IMR-90 (cell line): ENCODE data around the gene GCNT3. TPM values are rescaled to one million over a fixed set of nuclear protein-coding genes. Genes with fewer than 3 reads are reported as not detected.
A peak's percentile ranks its signal among the peaks of the same experiment; 100 is the strongest.

Experiments
- ATAC-seq: fragments of 200-7000 bp; cut with Tn5 transposase; 2 replicates; pipeline ENCODE4 v1.9.1; 2020; ENCODE audit warnings: low read depth, mild to moderate bottlenecking, moderate library complexity
- BruUV-seq: library from RNA; stranded (reverse); fragments of 400-500 nt; replicated peaks from 2 replicates; lab custom pipeline; 2021; lab: Mats Ljungman, UMichigan
- CTCF ChIA-PET: fragments of 300-600 bp; formaldehyde crosslinking; extraction: SDS; loops from one replicate; lab custom pipeline; 2021; ENCODE audit warnings: antibody characterized with exemption; lab: Yijun Ruan, JAX
- POLR2A ChIA-PET: fragments of 300-600 bp; sonication (Branson Sonifier 250); formaldehyde crosslinking; loops from one replicate; lab custom pipeline; 2022; ENCODE audit warnings: antibody characterized with exemption; ENCODE audit not compliant: unreplicated experiment; lab: Charles Lee
- DNase-seq: peaks from one replicate; pipeline ENCODE4 v3.0.0; 2013
- H2AFZ ChIP-seq: replicated peaks from 2 replicates; pipeline ENCODE3; 2013; ENCODE audit warnings: low read length, mild to moderate bottlenecking; ENCODE audit not compliant: poor library complexity
- H2AK5ac ChIP-seq: 2 replicates; pipeline ENCODE4 v1.6.1; 2013; ENCODE audit warnings: low read depth, low read length, inconsistent platforms
- H2AK9ac ChIP-seq: replicated peaks from 2 replicates; pipeline ENCODE3; 2013; ENCODE audit warnings: mild to moderate bottlenecking, low read depth, low read length, moderate library complexity; ENCODE audit not compliant: poor library complexity
- H2BK120ac ChIP-seq: 2 replicates; pipeline ENCODE4 v1.6.1; 2013; ENCODE audit warnings: low read depth, low read length, inconsistent platforms
- H2BK15ac ChIP-seq: 3 replicates; pipeline ENCODE4 v1.6.1; 2013; ENCODE audit warnings: low read depth, low read length, inconsistent platforms
- H2BK20ac ChIP-seq: 2 replicates; pipeline ENCODE4 v1.6.1; 2013; ENCODE audit warnings: low read depth, mild to moderate bottlenecking, inconsistent platforms, low read length, moderate library complexity
- H2BK5ac ChIP-seq: 2 replicates; pipeline ENCODE4 v1.6.1; 2013; ENCODE audit warnings: mild to moderate bottlenecking, low read depth, low read length, inconsistent platforms; ENCODE audit not compliant: poor library complexity, severe bottlenecking
- H3K14ac ChIP-seq: replicated peaks from 2 replicates; pipeline ENCODE4 v1.6.1; 2013; ENCODE audit warnings: low read depth, low read length, inconsistent platforms
- H3K18ac ChIP-seq: 2 replicates; pipeline ENCODE4 v1.6.1; 2013; ENCODE audit warnings: low read depth, low read length, control low read depth
- H3K23ac ChIP-seq: 2 replicates; pipeline ENCODE4 v1.6.1; 2013; ENCODE audit warnings: low read depth, low read length, inconsistent platforms
- H3K27ac ChIP-seq: 2 replicates; pipeline ENCODE4 v1.5.1; 2013; ENCODE audit warnings: mild to moderate bottlenecking, control low read depth, low read length; ENCODE audit not compliant: insufficient read depth
- H3K27me3 ChIP-seq: 2 replicates; pipeline ENCODE4 v1.6.1; 2013; ENCODE audit warnings: low read length; ENCODE audit not compliant: control insufficient read depth, insufficient read depth
- H3K36me3 ChIP-seq: 2 replicates; pipeline ENCODE4 v1.6.1; 2013; ENCODE audit warnings: low read length, mixed read lengths; ENCODE audit not compliant: control insufficient read depth, insufficient read depth
- H3K4ac ChIP-seq: 2 replicates; pipeline ENCODE4 v1.6.1; 2013; ENCODE audit warnings: low read depth, low read length, inconsistent platforms
- H3K4me1 ChIP-seq: 2 replicates; pipeline ENCODE4 v1.6.1; 2013; ENCODE audit warnings: low read length, mixed read lengths; ENCODE audit not compliant: control insufficient read depth, insufficient read depth
- H3K4me2 ChIP-seq: 2 replicates; pipeline ENCODE4 v1.6.1; 2013; ENCODE audit warnings: low read depth, mild to moderate bottlenecking, control low read depth, low read length, moderate library complexity
- H3K4me3 ChIP-seq: 2 replicates; pipeline ENCODE4 v1.5.1; 2013; ENCODE audit warnings: low read depth, mild to moderate bottlenecking, control low read depth, low read length, moderate library complexity; ENCODE audit not compliant: insufficient read depth
- H3K56ac ChIP-seq: 2 replicates; pipeline ENCODE4 v1.6.1; 2013; ENCODE audit warnings: low read length, inconsistent platforms; ENCODE audit not compliant: insufficient read depth; ENCODE audit errors: extremely low read depth
- H3K79me1 ChIP-seq, 2 experiments: 2 replicates each; pipeline ENCODE4 v1.6.1; 2013; ENCODE audit warnings: low read length in 2 of 2, inconsistent platforms in 1 of 2, low read depth in 1 of 2
- H3K9ac ChIP-seq: 2 replicates; pipeline ENCODE4 v1.6.1; 2013; ENCODE audit warnings: low read depth, low read length, control low read depth
- H3K9me1 ChIP-seq: 2 replicates; pipeline ENCODE4 v1.6.1; 2013; ENCODE audit warnings: low read length, inconsistent platforms; ENCODE audit not compliant: insufficient read depth
- H3K9me3 ChIP-seq: 2 replicates; pipeline ENCODE4 v1.6.1; 2013; ENCODE audit warnings: low read length; ENCODE audit not compliant: control insufficient read depth, insufficient read depth
- H4K20me1 ChIP-seq: 2 replicates; pipeline ENCODE4 v1.6.1; 2013; ENCODE audit warnings: low read length, inconsistent platforms; ENCODE audit not compliant: insufficient read depth
- H4K5ac ChIP-seq: 2 replicates; pipeline ENCODE4 v1.6.1; 2013; ENCODE audit warnings: mild to moderate bottlenecking, low read depth, low read length, control low read depth
- H4K8ac ChIP-seq, 2 experiments: 2 replicates each; pipeline ENCODE4 v1.6.1; 2013; ENCODE audit warnings: low read depth in 2 of 2, low read length in 2 of 2, control low read depth in 1 of 2, inconsistent platforms in 1 of 2
- H4K91ac ChIP-seq: 2 replicates; pipeline ENCODE4 v1.6.1; 2013; ENCODE audit warnings: low read depth, low read length, inconsistent platforms; ENCODE audit not compliant: insufficient read depth
- BHLHE40 ChIP-seq: fragments of 150-350 bp; IDR thresholded peaks from 2 replicates; pipeline ENCODE4 v1.6.1; 2016; ENCODE audit warnings: mild to moderate bottlenecking, low read depth, low read length
- CEBPB ChIP-seq: IDR thresholded peaks from 2 replicates; pipeline ENCODE4 v1.6.1; 2012; ENCODE audit warnings: low read depth, low read length, improper control_type of control experiment
- FOS ChIP-seq: fragments of 150-350 bp; IDR thresholded peaks from 2 replicates; pipeline ENCODE4 v1.6.1; 2016; ENCODE audit warnings: low read depth, low read length
- MAFK ChIP-seq: IDR thresholded peaks from 2 replicates; pipeline ENCODE4 v1.6.1; 2012; ENCODE audit warnings: low read depth, low read length, improper control_type of control experiment
- MXI1 ChIP-seq: IDR thresholded peaks from 2 replicates; pipeline ENCODE4 v1.6.1; 2012; ENCODE audit warnings: low read depth, mild to moderate bottlenecking, low read length, moderate library complexity, borderline replicate concordance
- NFE2L2 ChIP-seq: fragments of 150-350 bp; IDR thresholded peaks from 2 replicates; pipeline ENCODE4 v1.6.1; 2016; ENCODE audit warnings: low read depth, mild to moderate bottlenecking, low read length
- POLR2A ChIP-seq: IDR thresholded peaks from 2 replicates; pipeline ENCODE4 v1.6.1; 2012; ENCODE audit warnings: mild to moderate bottlenecking, low read depth, low read length
- RAD21 ChIP-seq: IDR thresholded peaks from 2 replicates; pipeline ENCODE4 v1.6.1; 2012; ENCODE audit warnings: low read length, improper control_type of control experiment
- RCOR1 ChIP-seq: IDR thresholded peaks from 2 replicates; pipeline ENCODE4 v1.6.1; 2012; ENCODE audit warnings: mild to moderate bottlenecking, low read length, improper control_type of control experiment; ENCODE audit not compliant: insufficient replicate concordance
- RFX5 ChIP-seq: IDR thresholded peaks from 2 replicates; pipeline ENCODE4 v1.8.0; 2012; ENCODE audit warnings: low read depth, mild to moderate bottlenecking, low read length, moderate library complexity
- SMC3 ChIP-seq: fragments of 150-350 bp; IDR thresholded peaks from 2 replicates; pipeline ENCODE4 v1.6.1; 2016; ENCODE audit warnings: low read depth, mild to moderate bottlenecking, antibody characterized with exemption, low read length, moderate library complexity
- WGBS, 2 experiments: methylation state at CpG; one replicate each; pipeline versions ENCODE4 v1.1.5 to v1.1.7; 2013; ENCODE audit warnings: missing lambda C conversion rate in 2 of 2; ENCODE audit not compliant: insufficient read length in 1 of 2; ENCODE audit errors: extremely low coverage in 2 of 2; 5-methylcytosine and 5-hydroxymethylcytosine counted together
- dilution Hi-C: fragments of 300-500 bp; cut with HindIII; formaldehyde crosslinking; loops from one replicate; pipeline ENCODE4 v1.14.3; 2018; ENCODE audit warnings: low sequenced_read_pairs; ENCODE audit not compliant: unreplicated experiment
- in situ Hi-C: fragments of 300-500 bp; cut with MboI; formaldehyde crosslinking; loops from 3 replicates; pipeline ENCODE4 v1.14.3; 2019; ENCODE audit warnings: low sequenced_read_pairs, inconsistent platforms, mixed read lengths
- intact Hi-C: fragments of 100-400 bp; cut with micrococcal nuclease; formaldehyde crosslinking; loops from 2 replicates; pipeline ENCODE4 v1.10.0; 2022
- polyA plus RNA-seq, 3 experiments: library from polyadenylated mRNA; depleted of rRNA; stranded (reverse); fragments of >200 nt; gene quantifications; 2 replicates each; pipeline ENCODE4 v1.2.3, GENCODE V29; 2012; ENCODE audit warnings: low replicate concordance in 1 of 3
- total RNA-seq: library from RNA; depleted of rRNA; stranded (reverse); fragments of >200 nt; gene quantifications from 2 replicates; pipeline ENCODE4 v1.2.3, GENCODE V29; 2012
- TF ChIP-seq, protein P1 (sequence below): fragments of 150-350 bp; IDR thresholded peaks from 2 replicates; pipeline ENCODE4 v1.6.1; 2017; ENCODE audit warnings: mild to moderate bottlenecking, antibody characterized with exemption, low read length, low read depth
- TF ChIP-seq, protein P2 (sequence below): fragments of 150-350 bp; IDR thresholded peaks from 2 replicates; pipeline ENCODE4 v1.6.1; 2016; ENCODE audit warnings: low read depth, mild to moderate bottlenecking, low read length, moderate library complexity, borderline replicate concordance
- TF ChIP-seq, protein P3 (sequence below): conservative IDR thresholded peaks from 2 replicates; pipeline ENCODE4 v1.5.1; 2012; ENCODE audit warnings: mild to moderate bottlenecking, low read depth, low read length, improper control_type of control experiment

The GCNT3 gene
- total and polyA plus RNA-seq, 2 of the 4 experiments (the other 2 are of a cell fraction): not detected

DNA sequence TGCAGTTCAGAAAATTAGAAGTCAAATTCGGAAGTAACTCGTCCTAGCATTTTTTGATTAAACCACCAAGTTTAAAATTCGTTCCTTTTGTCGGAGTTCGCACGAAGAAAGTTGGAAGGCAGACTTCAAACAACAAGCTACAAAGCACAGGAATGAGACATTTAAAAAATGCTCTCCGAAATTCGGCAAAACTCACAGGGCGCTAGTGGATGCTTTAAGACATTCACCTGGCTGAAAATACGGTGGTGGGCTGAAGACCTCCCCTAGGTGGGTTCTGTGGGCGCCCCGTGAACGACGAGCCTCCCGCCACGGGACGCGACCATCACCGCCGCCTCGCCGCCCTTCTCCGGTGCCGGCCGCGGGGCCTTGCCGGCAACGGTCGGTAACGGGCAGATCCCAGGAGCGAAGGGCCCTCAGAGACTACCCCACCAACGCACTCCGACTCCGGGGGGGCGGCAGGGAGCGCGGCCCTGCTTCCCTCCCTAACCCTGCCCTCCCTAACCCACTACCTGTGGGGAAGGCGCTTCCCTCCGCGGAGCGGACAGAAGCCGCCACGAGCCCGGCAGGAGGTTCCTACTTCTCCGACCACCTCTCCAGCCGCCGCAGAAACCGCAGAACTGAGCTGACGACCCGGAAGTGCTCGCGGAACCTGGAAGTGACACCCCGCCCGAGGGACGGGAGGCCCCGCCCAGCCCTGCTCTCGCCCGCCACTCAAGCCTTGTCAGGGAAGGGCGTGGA lies 45.5 kb downstream of the GCNT3 start, which contains the start of gene GTF2A2:
Gene GTF2A2, minus strand, starts transcription at position 619 of the 738 bp plus-strand sequence. CDS start 5,238 bp downstream, outside the sequence.
- no TSS peak for BruUV-seq
- intact Hi-C loops: no loop called here
- TF ChIP-seq MAFK (no peak), CEBPB (no peak), MXI1 (no peak; the same call in 1 of the 2 replicates), BHLHE40 (no peak), RFX5 (no peak), FOS (no peak), NFE2L2 (no peak), RAD21 (no peak), POLR2A (peak; percentile 88), SMC3 (no peak), RCOR1 (no peak)
- TF ChIP-seq, protein P1, sequence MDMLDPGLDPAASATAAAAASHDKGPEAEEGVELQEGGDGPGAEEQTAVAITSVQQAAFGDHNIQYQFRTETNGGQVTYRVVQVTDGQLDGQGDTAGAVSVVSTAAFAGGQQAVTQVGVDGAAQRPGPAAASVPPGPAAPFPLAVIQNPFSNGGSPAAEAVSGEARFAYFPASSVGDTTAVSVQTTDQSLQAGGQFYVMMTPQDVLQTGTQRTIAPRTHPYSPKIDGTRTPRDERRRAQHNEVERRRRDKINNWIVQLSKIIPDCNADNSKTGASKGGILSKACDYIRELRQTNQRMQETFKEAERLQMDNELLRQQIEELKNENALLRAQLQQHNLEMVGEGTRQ: no peak
- TF ChIP-seq, protein P2, sequence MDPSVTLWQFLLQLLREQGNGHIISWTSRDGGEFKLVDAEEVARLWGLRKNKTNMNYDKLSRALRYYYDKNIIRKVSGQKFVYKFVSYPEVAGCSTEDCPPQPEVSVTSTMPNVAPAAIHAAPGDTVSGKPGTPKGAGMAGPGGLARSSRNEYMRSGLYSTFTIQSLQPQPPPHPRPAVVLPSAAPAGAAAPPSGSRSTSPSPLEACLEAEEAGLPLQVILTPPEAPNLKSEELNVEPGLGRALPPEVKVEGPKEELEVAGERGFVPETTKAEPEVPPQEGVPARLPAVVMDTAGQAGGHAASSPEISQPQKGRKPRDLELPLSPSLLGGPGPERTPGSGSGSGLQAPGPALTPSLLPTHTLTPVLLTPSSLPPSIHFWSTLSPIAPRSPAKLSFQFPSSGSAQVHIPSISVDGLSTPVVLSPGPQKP: no peak
- TF ChIP-seq, protein P3, sequence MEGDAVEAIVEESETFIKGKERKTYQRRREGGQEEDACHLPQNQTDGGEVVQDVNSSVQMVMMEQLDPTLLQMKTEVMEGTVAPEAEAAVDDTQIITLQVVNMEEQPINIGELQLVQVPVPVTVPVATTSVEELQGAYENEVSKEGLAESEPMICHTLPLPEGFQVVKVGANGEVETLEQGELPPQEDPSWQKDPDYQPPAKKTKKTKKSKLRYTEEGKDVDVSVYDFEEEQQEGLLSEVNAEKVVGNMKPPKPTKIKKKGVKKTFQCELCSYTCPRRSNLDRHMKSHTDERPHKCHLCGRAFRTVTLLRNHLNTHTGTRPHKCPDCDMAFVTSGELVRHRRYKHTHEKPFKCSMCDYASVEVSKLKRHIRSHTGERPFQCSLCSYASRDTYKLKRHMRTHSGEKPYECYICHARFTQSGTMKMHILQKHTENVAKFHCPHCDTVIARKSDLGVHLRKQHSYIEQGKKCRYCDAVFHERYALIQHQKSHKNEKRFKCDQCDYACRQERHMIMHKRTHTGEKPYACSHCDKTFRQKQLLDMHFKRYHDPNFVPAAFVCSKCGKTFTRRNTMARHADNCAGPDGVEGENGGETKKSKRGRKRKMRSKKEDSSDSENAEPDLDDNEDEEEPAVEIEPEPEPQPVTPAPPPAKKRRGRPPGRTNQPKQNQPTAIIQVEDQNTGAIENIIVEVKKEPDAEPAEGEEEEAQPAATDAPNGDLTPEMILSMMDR: no peak

More for the DNA sequence above, 45.5 kb downstream of the GCNT3 start, which contains the start of gene GTF2A2:
- no peak within 1 kb of the TSS for H4K5ac ChIP-seq
- H2BK5ac ChIP-seq: peak within 1 kb of the TSS; percentile 25
- peaks cover 24 to 43% of the 10 kb centered on the region in 2 experiments; a peak in 3 of 4 replicates for H3K79me1 ChIP-seq
- peak; percentile 99 for ATAC-seq
- peaks cover 19% of the 10 kb centered on the region; the same call in 1 of the 2 replicates for H4K20me1 ChIP-seq
- dilution Hi-C loops: no loop called here
- peak within 1 kb of the TSS; percentile 94 for H2AFZ ChIP-seq
- peak within 1 kb of the TSS; percentile 93 for H3K14ac ChIP-seq
- H4K8ac ChIP-seq: peak within 1 kb of the TSS; percentile 58 to 78; a peak in 3 of 4 replicates
- H2BK20ac ChIP-seq: no peak within 1 kb of the TSS
- WGBS, 2 experiments: 0% methylated on average over 5 of the region's 59 CpGs; no CpG with 5 or more reads in 1 of the 2 experiments
- H3K23ac ChIP-seq: peak within 1 kb of the TSS; percentile 75
- peak within 1 kb of the TSS; percentile 95 for H3K9ac ChIP-seq
- peak within 1 kb of the TSS; percentile 82 for H3K4me2 ChIP-seq
- H3K9me1 ChIP-seq: peaks cover 5% of the 10 kb centered on the region
- DNase-seq: peak; percentile 92
- in situ Hi-C loops: no loop called here
- peak within 1 kb of the TSS; percentile 85; the same call in 1 of the 2 replicates for H3K56ac ChIP-seq
- peak within 1 kb of the TSS; percentile 8; the same call in 1 of the 2 replicates for H3K18ac ChIP-seq
- peak within 1 kb of the TSS; percentile 57 for H3K4ac ChIP-seq
- peaks cover 4% of the 10 kb centered on the region for H3K36me3 ChIP-seq
- H2AK5ac ChIP-seq: peak within 1 kb of the TSS; percentile 83
- H3K4me1 ChIP-seq: no peaks in the 10 kb centered on the region; the same call in 1 of the 2 replicates
- peak within 1 kb of the TSS; percentile 75 for H3K27ac ChIP-seq
- no peak within 1 kb of the TSS for H2BK15ac ChIP-seq
- POLR2A ChIA-PET: interaction anchor here (0.6 to 1.0 kb wide), 2 partner anchors 31 to 62 kb away, joined by 3 read pairs; no protein-coding TSS in a partner anchor
- H3K9me3 ChIP-seq: no peaks in the 10 kb centered on the region
- H4K91ac ChIP-seq: 0 out of 2 replicates have a peak within 1 kb of the TSS, but pooled peaks have one; percentile 11
- H2AK9ac ChIP-seq: peak within 1 kb of the TSS; percentile 69
- no peaks in the 10 kb centered on the region for H3K27me3 ChIP-seq
- CTCF ChIA-PET: interaction anchor here (0.6 to 1.3 kb wide), 2 partner anchors 26 to 124 kb away, joined by 3 to 6 read pairs; no protein-coding TSS in a partner anchor
- H2BK120ac ChIP-seq: no peak within 1 kb of the TSS
- H3K4me3 ChIP-seq: peak within 1 kb of the TSS; percentile 66
